Measurements from ENCODE around the gene AFAP1. TPM values are rescaled to one million over a fixed set of nuclear protein-coding genes. Genes with fewer than 3 reads are reported as not detected.

AFAP1 gene
- total and polyA plus RNA-seq, 2 of the 4 experiments (the other 2 are of a cell fraction), result 48.2 to 80.9 TPM

DNA sequence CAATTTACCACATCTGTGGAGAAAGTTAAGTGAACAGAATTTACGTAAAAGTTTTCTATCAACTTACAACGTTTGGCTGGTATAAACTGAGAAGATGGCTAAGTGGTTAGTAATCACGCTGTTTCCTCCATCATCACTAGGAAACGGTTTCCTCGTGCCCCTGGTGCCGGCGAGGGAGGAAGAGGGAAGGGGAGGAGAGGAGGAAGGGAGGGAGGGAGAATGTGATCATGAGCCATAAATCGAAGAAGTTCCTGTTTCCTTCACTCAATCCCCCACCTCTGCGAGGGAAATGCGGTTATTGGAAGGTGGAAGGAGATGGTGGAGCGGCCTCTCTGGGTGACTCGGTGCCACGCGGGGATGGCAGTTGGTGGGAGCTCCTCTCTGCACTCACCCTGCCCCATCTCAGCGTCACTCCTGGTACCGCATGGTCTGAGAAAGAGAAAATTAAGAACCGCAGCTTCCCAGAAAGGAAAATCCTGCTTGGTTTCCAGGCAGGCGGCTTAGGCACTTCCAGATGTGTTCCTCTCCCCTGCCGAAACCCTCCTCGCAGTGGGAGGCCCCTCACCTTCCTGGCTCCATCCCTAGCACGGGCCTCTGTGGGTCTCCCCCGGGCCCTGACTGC, 216.8 kb downstream of the AFAP1 start:
- no peak for ATAC-seq (ENCODE audit: low read depth)
- no peaks in the 10 kb centered on the region for H3K9me1 ChIP-seq (ENCODE audit: insufficient read depth, low read length)
- H3K18ac ChIP-seq (ENCODE audit: low read depth, low read length), result no peak overlapping the region
- DNase-seq, result no peak
- H2AK5ac ChIP-seq (ENCODE audit: low read depth, low read length), result no peak overlapping the region
- no peak overlapping the region for H3K9ac ChIP-seq (ENCODE audit: low read depth, low read length)
- no peak overlapping the region for H2BK5ac ChIP-seq (ENCODE audit: low read depth, low read length, poor library complexity, severe bottlenecking)
- in situ Hi-C loops (cut with MboI; ENCODE audit: low sequenced_read_pairs) (loop anchor here (10.0 kb wide), 1 partner anchor 528 kb away; the partner anchor contains the start of gene SORCS2), dilution Hi-C loops (cut with HindIII; ENCODE audit: low sequenced_read_pairs, unreplicated experiment) (no loop called here), intact Hi-C loops (cut with micrococcal nuclease) (no loop called here)
- no peak overlapping the region for H3K4ac ChIP-seq (ENCODE audit: low read depth, low read length)
- H4K20me1 ChIP-seq (ENCODE audit: insufficient read depth, low read length), result no peaks in the 10 kb centered on the region
- ChIA-PET CTCF (interaction anchor here (1.2 kb wide), 1 partner anchor 80 kb away, joined by 3 read pairs; no protein-coding TSS in a partner anchor), POLR2A (ENCODE audit: unreplicated experiment) (no interaction called here)
- no peak overlapping the region for H3K56ac ChIP-seq (ENCODE audit: extremely low read depth, insufficient read depth, low read length)
- no peak overlapping the region for H2BK120ac ChIP-seq (ENCODE audit: low read depth, low read length)
- H4K91ac ChIP-seq (ENCODE audit: insufficient read depth, low read depth, low read length), result no peak overlapping the region
- no peak overlapping the region for H3K4me2 ChIP-seq (ENCODE audit: low read depth, low read length)
- H2BK20ac ChIP-seq (ENCODE audit: low read depth, low read length), result no peak overlapping the region
- H3K27ac ChIP-seq (ENCODE audit: insufficient read depth, low read length), result no peak overlapping the region
- 76% methylated on average over 3 of the region's 22 CpGs; no CpG with 5 or more reads in 1 of the 2 experiments for WGBS, 2 experiments (ENCODE audit: extremely low coverage in 2 of 2, insufficient read length in 1 of 2)
- no TSS peak for BruUV-seq (replicated peaks)
- H2AK9ac ChIP-seq (replicated peaks; ENCODE audit: low read depth, low read length, poor library complexity), result no peak overlapping the region
- H3K27me3 ChIP-seq (ENCODE audit: control insufficient read depth, insufficient read depth, low read length), result peaks cover 19% of the 10 kb centered on the region
- no peak overlapping the region for H3K4me3 ChIP-seq (ENCODE audit: insufficient read depth, low read depth, low read length)
- no peak overlapping the region for H3K14ac ChIP-seq (replicated peaks; ENCODE audit: low read depth, low read length)
- H3K36me3 ChIP-seq (ENCODE audit: control insufficient read depth, insufficient read depth, low read length), result no peaks in the 10 kb centered on the region
- no peaks in the 10 kb centered on the region for H3K9me3 ChIP-seq (ENCODE audit: control insufficient read depth, insufficient read depth, low read length)
- H4K5ac ChIP-seq (ENCODE audit: low read depth, low read length), result no peak overlapping the region
- H2BK15ac ChIP-seq (ENCODE audit: low read depth, low read length), result no peak overlapping the region
- no peaks in the 10 kb centered on the region for H3K4me1 ChIP-seq (ENCODE audit: control insufficient read depth, insufficient read depth, low read length)
- no peak overlapping the region for H3K23ac ChIP-seq (ENCODE audit: low read depth, low read length)
- H4K8ac ChIP-seq (ENCODE audit: low read depth in 2 of 2, low read length in 2 of 2), result no peak overlapping the region
- TF ChIP-seq, protein P1, sequence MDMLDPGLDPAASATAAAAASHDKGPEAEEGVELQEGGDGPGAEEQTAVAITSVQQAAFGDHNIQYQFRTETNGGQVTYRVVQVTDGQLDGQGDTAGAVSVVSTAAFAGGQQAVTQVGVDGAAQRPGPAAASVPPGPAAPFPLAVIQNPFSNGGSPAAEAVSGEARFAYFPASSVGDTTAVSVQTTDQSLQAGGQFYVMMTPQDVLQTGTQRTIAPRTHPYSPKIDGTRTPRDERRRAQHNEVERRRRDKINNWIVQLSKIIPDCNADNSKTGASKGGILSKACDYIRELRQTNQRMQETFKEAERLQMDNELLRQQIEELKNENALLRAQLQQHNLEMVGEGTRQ (IDR thresholded peaks at IDR 0.05; ENCODE audit: low read depth, low read length), result no peak
- TF ChIP-seq FOS (IDR thresholded peaks at IDR 0.05; ENCODE audit: low read depth, low read length), result no peak
- TF ChIP-seq RCOR1 (IDR thresholded peaks at IDR 0.05; ENCODE audit: insufficient replicate concordance, low read length), result no peak
- TF ChIP-seq BHLHE40 (IDR thresholded peaks at IDR 0.05; ENCODE audit: low read depth, low read length), result no peak
- TF ChIP-seq RAD21 (IDR thresholded peaks at IDR 0.05; ENCODE audit: low read length), result no peak
- TF ChIP-seq MXI1 (IDR thresholded peaks at IDR 0.05; ENCODE audit: borderline replicate concordance, low read depth, low read length), result no peak
- no peak for TF ChIP-seq RFX5 (IDR thresholded peaks at IDR 0.05; ENCODE audit: low read depth, low read length)
- TF ChIP-seq, protein P2, sequence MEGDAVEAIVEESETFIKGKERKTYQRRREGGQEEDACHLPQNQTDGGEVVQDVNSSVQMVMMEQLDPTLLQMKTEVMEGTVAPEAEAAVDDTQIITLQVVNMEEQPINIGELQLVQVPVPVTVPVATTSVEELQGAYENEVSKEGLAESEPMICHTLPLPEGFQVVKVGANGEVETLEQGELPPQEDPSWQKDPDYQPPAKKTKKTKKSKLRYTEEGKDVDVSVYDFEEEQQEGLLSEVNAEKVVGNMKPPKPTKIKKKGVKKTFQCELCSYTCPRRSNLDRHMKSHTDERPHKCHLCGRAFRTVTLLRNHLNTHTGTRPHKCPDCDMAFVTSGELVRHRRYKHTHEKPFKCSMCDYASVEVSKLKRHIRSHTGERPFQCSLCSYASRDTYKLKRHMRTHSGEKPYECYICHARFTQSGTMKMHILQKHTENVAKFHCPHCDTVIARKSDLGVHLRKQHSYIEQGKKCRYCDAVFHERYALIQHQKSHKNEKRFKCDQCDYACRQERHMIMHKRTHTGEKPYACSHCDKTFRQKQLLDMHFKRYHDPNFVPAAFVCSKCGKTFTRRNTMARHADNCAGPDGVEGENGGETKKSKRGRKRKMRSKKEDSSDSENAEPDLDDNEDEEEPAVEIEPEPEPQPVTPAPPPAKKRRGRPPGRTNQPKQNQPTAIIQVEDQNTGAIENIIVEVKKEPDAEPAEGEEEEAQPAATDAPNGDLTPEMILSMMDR (conservative IDR thresholded peaks at IDR 0.05; ENCODE audit: low read depth, low read length), result no peak
- no peak for TF ChIP-seq MAFK (IDR thresholded peaks at IDR 0.05; ENCODE audit: low read depth, low read length)
- TF ChIP-seq CEBPB (IDR thresholded peaks at IDR 0.05; ENCODE audit: low read depth, low read length), result no peak
- TF ChIP-seq, protein P3, sequence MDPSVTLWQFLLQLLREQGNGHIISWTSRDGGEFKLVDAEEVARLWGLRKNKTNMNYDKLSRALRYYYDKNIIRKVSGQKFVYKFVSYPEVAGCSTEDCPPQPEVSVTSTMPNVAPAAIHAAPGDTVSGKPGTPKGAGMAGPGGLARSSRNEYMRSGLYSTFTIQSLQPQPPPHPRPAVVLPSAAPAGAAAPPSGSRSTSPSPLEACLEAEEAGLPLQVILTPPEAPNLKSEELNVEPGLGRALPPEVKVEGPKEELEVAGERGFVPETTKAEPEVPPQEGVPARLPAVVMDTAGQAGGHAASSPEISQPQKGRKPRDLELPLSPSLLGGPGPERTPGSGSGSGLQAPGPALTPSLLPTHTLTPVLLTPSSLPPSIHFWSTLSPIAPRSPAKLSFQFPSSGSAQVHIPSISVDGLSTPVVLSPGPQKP (IDR thresholded peaks at IDR 0.05; ENCODE audit: borderline replicate concordance, low read depth, low read length), result no peak
- no peak for TF ChIP-seq MAZ (IDR thresholded peaks at IDR 0.05; ENCODE audit: borderline replicate concordance, low read depth, low read length)
- no peak for TF ChIP-seq SMC3 (IDR thresholded peaks at IDR 0.05; ENCODE audit: low read depth, low read length)
- no peak for TF ChIP-seq NFE2L2 (IDR thresholded peaks at IDR 0.05; ENCODE audit: low read depth, low read length)
- TF ChIP-seq POLR2A (IDR thresholded peaks at IDR 0.05; ENCODE audit: low read depth, low read length), result no peak
- H3K79me1 ChIP-seq (ENCODE audit: low read depth in 1 of 2, low read length in 2 of 2), result no peaks in the 10 kb centered on the region
- H2AFZ ChIP-seq (replicated peaks; ENCODE audit: low read length, poor library complexity), result peak overlapping the region; percentile 36

Measured in IMR-90 (cell line).